ENCODE data around the gene SFXN5.

The SFXN5 gene

GRCh38 chr2:73004466-73004865 is 67.0 kb downstream of the SFXN5 start:
- Histone ChIP-seq H3K9me2 (replicated peaks; ENCODE audit: insufficient read depth, low read length) (no peaks in the 10 kb centered on the region), H3K4me3 (ENCODE audit: insufficient read depth, low read length, poor library complexity, severe bottlenecking) (no peak overlapping the region), H2AFZ (ENCODE audit: low read depth, low read length, severe bottlenecking) (no peak overlapping the region), H3K27ac (ENCODE audit: low read depth, low read length) (no peak overlapping the region), H3K9me3 (ENCODE audit: insufficient read depth, low read length) (no peaks in the 10 kb centered on the region), H3K36me3 (ENCODE audit: low read length) (no peaks in the 10 kb centered on the region), H3K27me3 (ENCODE audit: low read length) (no peaks in the 10 kb centered on the region), H3K4me2 (ENCODE audit: low read depth, low read length, poor library complexity, severe bottlenecking) (no peak overlapping the region), H4K20me1 (ENCODE audit: low read depth, low read length) (no peaks in the 10 kb centered on the region), H3F3A (ENCODE audit: insufficient read depth) (no peaks in the 10 kb centered on the region), H3K79me2 (ENCODE audit: insufficient read depth, low read length) (no peaks in the 10 kb centered on the region), H3K9ac (ENCODE audit: low read length) (no peak overlapping the region)
- no peak for TF ChIP-seq EZH2phosphoT487 (conservative IDR thresholded peaks at IDR 0.05; ENCODE audit: low read length)
- no peak for TF ChIP-seq CTCF (IDR thresholded peaks at IDR 0.05; ENCODE audit: insufficient read depth, low read length, poor library complexity, severe bottlenecking)

DNA sequence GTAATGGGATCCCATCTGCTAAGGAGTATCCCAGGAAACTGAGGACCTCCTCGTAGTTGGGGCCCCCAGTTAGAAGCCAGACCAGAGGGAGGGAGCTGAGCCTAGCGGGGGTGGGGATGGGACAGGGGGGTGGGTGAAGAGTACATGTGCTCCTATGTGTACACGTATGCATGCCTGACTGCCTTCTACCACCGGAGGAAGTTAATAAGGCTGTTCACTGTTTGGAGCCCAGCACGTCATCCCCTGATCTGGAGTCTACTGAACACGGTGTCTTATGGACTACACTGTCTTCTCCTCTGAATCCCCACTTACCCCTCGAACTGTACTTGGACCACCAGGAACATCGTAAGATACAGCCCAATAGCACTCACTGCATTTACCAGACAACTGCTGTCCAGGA is 68.5 kb downstream of the SFXN5 start:
- Histone ChIP-seq H3K79me2 (ENCODE audit: insufficient read depth, low read length) (no peaks in the 10 kb centered on the region), H3K27ac (ENCODE audit: low read depth, low read length) (no peak overlapping the region), H3K4me3 (ENCODE audit: insufficient read depth, low read length, poor library complexity, severe bottlenecking) (no peak overlapping the region), H3K9me2 (replicated peaks; ENCODE audit: insufficient read depth, low read length) (no peaks in the 10 kb centered on the region), H3K27me3 (ENCODE audit: low read length) (no peaks in the 10 kb centered on the region), H3K36me3 (ENCODE audit: low read length) (no peaks in the 10 kb centered on the region), H3K4me2 (ENCODE audit: low read depth, low read length, poor library complexity, severe bottlenecking) (no peak overlapping the region), H3K9ac (ENCODE audit: low read length) (no peak overlapping the region), H3F3A (ENCODE audit: insufficient read depth) (no peaks in the 10 kb centered on the region), H2AFZ (ENCODE audit: low read depth, low read length, severe bottlenecking) (no peak overlapping the region), H3K9me3 (ENCODE audit: insufficient read depth, low read length) (no peaks in the 10 kb centered on the region), H4K20me1 (ENCODE audit: low read depth, low read length) (no peaks in the 10 kb centered on the region)
- TF ChIP-seq EZH2phosphoT487 (conservative IDR thresholded peaks at IDR 0.05; ENCODE audit: low read length) (no peak), CTCF (IDR thresholded peaks at IDR 0.05; ENCODE audit: insufficient read depth, low read length, poor library complexity, severe bottlenecking) (no peak)

DNA sequence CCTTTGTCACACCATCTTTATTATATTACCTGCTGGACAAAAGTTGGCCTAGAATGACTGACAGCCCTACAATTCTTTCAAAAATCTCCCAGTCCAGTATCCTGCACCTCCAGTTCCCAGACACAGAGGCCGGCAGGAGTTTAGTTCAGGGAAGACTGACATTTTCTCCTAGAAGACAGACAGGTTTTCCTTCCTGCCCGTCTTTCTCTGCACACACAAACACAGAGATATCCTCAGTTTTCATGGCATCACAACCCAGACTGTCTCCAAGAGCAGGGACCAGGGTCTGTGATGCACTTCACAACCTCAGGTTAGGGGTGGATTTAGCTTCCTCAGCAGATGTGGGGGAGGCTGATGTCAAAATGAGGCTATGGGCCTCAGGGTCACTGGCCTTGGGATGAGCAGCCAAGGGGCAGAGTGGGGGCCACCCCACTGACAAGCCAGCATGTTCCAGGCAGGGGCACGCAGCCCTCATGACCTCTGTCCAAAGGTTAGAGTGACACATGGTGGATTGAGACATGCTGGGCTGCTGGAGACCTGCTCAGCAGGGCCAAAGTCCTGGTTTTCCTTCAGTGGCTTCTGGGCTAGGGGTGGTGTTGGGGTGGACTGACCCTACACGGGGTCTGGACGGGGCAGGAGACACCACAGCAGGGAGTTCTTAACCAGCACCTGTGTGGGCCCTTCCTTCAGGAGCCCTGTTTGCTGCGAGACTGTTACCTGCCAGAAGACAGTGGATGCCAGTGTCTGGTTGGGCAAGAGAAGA is 70.5 kb downstream of the SFXN5 start:
- Histone ChIP-seq H3K27me3 (ENCODE audit: low read length) (no peaks in the 10 kb centered on the region), H4K20me1 (ENCODE audit: low read depth, low read length) (no peaks in the 10 kb centered on the region), H3K9me2 (replicated peaks; ENCODE audit: insufficient read depth, low read length) (no peaks in the 10 kb centered on the region), H3K9me3 (ENCODE audit: insufficient read depth, low read length) (no peaks in the 10 kb centered on the region), H3K79me2 (ENCODE audit: insufficient read depth, low read length) (no peaks in the 10 kb centered on the region), H2AFZ (ENCODE audit: low read depth, low read length, severe bottlenecking) (no peak overlapping the region), H3K9ac (ENCODE audit: low read length) (no peak overlapping the region), H3K4me2 (ENCODE audit: low read depth, low read length, poor library complexity, severe bottlenecking) (no peak overlapping the region), H3F3A (ENCODE audit: insufficient read depth) (no peaks in the 10 kb centered on the region), H3K4me3 (ENCODE audit: insufficient read depth, low read length, poor library complexity, severe bottlenecking) (no peak overlapping the region), H3K27ac (ENCODE audit: low read depth, low read length) (no peak overlapping the region), H3K36me3 (ENCODE audit: low read length) (no peaks in the 10 kb centered on the region)
- TF ChIP-seq EZH2phosphoT487 (conservative IDR thresholded peaks at IDR 0.05; ENCODE audit: low read length) (no peak), CTCF (IDR thresholded peaks at IDR 0.05; ENCODE audit: insufficient read depth, low read length, poor library complexity, severe bottlenecking) (no peak)
